GM12874 (cell line): ENCODE results near the gene KRTAP9-6.

Source experiments
- TF ChIP-seq, protein P1 (sequence below): IDR thresholded peaks from 2 replicates; pipeline ENCODE4 v1.5.1; 2011; ENCODE audit warnings: low read depth, mild to moderate bottlenecking, control low read depth, low read length, moderate library complexity; ENCODE audit not compliant: insufficient read depth

The KRTAP9-6 gene

DNA sequence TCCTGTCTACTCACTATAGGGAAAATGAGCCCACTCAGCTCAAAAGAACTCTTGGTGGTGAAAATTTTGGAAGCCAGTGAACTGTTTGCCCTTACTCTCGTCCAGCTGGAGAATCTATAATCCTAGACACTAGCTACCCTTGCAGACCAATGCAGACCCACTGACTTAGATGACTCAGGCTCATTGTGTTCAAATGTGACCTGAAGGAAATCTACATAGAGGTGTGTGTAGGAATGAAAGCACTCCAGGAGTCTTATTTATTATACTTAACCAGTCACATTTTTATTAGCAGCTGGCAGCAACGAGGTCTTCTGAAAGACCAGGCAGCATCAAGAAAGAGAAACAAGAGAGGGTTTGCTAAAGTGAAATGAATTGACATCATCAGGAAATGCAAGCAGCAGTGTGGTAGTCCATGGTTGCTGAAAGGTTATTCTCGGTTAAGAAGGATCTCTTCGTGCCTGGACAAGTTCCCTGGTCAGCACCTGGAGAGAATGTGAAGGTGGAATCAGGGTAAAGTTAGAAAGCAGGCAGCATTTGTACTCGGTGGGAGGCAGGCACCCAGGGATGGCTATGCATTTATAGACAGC, 36.1 kb downstream of the KRTAP9-6 start:
- TF ChIP-seq, protein P1, sequence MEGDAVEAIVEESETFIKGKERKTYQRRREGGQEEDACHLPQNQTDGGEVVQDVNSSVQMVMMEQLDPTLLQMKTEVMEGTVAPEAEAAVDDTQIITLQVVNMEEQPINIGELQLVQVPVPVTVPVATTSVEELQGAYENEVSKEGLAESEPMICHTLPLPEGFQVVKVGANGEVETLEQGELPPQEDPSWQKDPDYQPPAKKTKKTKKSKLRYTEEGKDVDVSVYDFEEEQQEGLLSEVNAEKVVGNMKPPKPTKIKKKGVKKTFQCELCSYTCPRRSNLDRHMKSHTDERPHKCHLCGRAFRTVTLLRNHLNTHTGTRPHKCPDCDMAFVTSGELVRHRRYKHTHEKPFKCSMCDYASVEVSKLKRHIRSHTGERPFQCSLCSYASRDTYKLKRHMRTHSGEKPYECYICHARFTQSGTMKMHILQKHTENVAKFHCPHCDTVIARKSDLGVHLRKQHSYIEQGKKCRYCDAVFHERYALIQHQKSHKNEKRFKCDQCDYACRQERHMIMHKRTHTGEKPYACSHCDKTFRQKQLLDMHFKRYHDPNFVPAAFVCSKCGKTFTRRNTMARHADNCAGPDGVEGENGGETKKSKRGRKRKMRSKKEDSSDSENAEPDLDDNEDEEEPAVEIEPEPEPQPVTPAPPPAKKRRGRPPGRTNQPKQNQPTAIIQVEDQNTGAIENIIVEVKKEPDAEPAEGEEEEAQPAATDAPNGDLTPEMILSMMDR, result no peak

DNA sequence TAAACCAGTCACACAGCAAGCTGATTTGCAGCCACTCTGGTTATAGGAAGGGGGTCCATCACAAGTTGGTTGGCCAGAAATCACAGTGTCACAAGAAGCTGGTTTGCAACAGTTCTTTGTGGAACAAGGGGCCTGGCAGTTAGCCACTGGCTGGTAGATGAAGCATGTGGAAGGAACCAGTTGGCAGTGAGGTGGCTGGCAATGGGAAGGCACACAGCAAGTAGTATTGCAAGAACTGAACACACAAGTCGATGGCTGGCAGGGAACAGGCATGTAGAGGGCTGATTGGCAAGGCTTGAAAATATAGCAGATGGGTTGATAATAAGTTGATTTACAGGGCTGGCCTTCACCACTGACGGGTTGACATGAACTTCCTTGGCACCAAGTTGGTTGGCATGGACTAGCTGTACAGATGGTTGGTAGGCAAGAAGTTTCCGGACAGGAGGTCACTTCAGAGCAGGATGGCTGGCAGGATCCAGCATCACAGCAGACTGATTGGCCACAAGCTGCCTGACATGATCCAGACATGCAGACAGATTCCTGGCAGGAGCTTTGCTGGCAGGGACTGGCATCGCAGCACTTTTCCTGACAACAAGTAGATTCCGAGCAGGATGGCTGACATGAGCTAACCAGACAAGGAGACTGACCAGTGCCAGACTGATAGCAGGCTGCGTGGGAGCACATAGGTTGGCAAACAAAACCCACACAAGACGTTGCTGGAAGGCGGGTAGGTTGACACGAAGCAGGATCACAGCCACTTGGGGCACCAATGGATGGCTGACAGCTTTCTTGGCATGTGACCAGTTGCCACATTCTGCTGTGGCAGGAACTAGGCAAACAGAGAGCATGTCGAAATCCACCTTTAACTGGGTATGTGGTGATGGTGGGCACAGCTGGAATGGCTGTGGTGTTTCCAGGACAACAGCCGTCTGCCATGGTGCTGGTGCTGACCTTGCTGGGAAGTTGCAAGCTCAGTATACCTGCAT, 37.0 kb downstream of the KRTAP9-6 start, which contains the start of gene KRTAP29-1:
Gene KRTAP29-1 (minus strand): TSS at position 936 of the 986 bp plus-strand sequence. CDS start 0 bp downstream, at position 936.
- TF ChIP-seq, protein P1, result no peak

DNA sequence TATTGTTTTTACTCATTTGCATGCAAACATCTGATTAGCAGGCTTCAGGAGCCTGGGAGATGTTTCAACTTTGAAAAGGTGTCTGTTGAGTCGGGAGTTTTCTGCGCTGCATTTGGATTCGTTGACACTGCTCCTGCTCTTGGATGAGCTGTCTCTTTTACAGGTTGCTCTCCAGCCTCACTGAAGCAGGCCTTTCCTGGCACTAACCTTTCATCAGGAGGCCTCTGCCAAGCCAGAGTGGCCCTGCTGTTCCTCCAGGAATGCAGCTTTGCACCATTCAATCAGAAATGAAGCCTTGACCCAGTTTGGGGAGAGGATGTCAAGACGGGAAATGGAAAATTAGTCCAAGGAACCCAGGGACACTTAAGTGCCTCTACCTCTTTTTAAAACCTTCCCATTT, 37.8 kb downstream of the KRTAP9-6 start:
- TF ChIP-seq, protein P1, result no peak

DNA sequence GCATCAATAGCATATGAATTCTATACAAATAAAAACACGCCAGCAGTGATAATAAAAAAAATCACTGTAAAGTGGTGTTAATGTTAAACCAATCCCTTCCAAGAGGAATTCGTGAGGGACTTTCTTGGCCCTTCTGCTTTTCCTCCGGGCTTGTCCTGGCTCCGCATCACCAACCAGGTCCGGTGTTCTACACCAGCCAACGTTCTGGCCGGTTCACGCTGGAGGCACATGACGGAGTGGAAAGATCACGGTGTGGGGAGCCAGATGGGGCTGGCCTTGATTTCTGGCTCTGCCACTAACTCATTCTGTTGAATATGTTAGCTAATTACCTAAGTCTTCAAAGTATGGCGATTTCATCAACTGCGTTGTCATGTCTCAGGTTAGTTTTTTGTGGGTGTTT, 38.9 kb downstream of the KRTAP9-6 start:
- TF ChIP-seq, protein P1, result no peak

DNA sequence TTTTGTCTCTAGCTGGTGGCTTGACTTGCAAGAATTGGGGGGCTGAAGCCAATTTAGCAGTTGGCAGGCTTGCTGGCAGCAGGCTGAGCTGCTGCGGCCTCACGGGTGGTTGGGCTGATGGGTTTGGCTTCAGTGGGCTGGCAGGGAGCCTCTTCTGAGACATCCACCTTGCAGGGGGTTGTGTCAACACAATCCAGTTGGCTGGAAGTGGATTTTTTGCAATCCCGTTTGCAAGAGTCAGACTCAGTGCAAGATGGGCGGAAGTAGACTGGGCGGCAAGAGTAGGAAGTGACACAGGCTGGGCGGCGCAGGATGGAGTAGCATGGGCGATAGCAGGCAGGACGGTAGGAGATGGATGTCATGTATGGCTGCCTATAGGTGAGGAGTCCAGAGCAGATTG, 42.5 kb downstream of the KRTAP9-6 start:
- TF ChIP-seq, protein P1, result no peak

DNA sequence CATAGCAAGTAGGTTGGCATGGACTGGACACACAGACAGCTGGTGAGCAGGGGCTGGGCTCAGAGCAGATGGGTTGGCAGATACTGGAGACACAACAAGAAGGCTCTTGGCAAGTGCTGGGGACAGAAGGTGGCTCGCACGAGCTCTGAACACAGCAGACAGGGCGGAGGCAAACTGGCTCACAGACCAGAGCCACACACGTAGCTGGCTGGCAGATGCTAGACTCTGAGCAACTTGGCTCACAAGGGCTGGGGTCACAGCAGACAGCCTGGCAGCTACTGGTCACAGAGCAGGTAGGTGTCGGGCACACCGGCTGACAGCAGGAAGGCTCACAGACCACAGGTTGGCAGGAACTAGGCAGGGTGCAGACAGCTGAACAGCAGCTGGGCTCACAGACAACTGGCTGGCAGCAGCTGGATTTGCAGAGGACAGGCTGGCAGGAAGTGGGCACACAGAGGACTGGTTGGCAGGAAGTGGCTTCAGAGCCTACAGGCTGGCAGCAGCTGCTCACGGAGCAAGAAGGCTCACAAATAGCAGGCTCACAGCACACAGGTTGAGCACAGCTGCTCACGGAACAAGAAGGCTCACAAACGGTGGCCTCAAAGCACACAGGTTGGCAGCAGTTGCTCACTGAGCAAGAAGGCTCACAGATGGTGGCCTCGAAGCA, 43.2 kb downstream of the KRTAP9-6 start:
- TF ChIP-seq, protein P1, result no peak

DNA sequence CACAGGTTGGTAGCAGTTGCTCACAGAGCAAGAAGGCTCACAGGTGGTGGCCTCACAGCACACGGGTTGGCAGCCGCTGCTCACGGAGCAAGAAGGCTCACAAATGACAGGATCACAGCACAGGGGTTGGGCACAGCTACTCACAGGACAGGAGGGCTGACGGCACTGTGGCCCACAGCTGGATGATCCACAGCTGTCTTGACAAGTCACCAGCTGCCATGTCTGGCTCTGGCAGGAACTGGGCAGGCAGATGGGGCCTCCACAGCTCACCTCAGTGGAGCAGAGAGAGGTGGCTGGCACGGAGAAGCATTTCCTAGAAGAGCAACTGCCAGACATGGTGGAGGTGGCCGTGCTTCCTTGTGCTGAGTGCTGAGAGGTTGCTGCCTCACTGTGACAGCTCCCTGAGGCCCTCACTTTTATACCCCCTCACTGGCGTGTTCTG, 43.8 kb downstream of the KRTAP9-6 start, which contains the start of gene KRTAP16-1:
Gene KRTAP16-1 (minus strand): TSS at position 392 of the 442 bp plus-strand sequence. CDS start 56 bp downstream, at position 336.
- TF ChIP-seq, protein P1, result no peak
